Suprapubic skin (tissue), 3 donors: Measurements from ENCODE around the gene DSPP.

ENCODE experiments used
- CTCF ChIP-seq, 2 donors: fragments of 200-600 bp in 1 of 2; fragments of 450-650 bp in 1 of 2; sonication (generic) in 1 of 2; IDR thresholded peaks; one replicate each; pipeline ENCODE4 v1.5.1; 2016 to 2019; ENCODE audit warnings: antibody characterized with exemption in 2 of 2, mild to moderate bottlenecking in 1 of 2, moderate library complexity in 1 of 2
- POLR2A ChIP-seq, 2 donors: fragments of 450-650 bp; IDR thresholded peaks; one replicate each; pipeline ENCODE4 v1.6.1; 2017; ENCODE audit warnings: antibody characterized with exemption in 2 of 2, mild to moderate bottlenecking in 2 of 2, moderate library complexity in 2 of 2

DNA sequence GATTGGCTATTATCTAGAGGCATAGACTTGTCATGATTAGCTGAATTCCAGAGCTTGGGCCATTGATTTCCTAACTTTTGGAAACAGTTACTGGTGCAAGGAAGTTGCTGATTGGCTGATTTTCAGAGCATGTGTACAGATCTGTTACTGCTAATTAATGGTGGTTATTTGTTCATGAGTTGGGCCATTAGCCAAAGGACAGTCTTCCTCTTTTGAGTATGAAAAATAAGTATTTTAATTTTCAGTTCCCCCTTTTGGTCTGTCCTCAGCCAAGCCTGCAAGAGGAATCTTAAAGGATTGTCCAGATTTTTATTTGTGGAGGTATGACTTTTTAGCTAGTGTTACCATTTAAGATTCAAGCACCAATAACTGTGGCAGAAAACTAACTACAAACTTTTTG lies 7.0 kb upstream of the DSPP start:
- TF ChIP-seq CTCF (IDR thresholded peaks at IDR 0.05) (no peak), POLR2A (IDR thresholded peaks at IDR 0.05) (no peak)
